ENCODE results near the gene TBC1D7.

The TBC1D7 gene

GRCh38 chr6:13263669-13264068 is 64.7 kb downstream of the TBC1D7 start:
- no peak for DNase-seq

- no peak for DNase-seq
Observed at GRCh38 chr6:13262302-13263230, 65.8 kb downstream of the TBC1D7 start.

GRCh38 chr6:13261464-13261994 is 66.8 kb downstream of the TBC1D7 start:
- no peak for DNase-seq

GRCh38 chr6:13260831-13261230 is 67.5 kb downstream of the TBC1D7 start:
- no peak for DNase-seq

GRCh38 chr6:13260101-13260598 is 68.2 kb downstream of the TBC1D7 start:
- no peak for DNase-seq

- no peak for DNase-seq
Observed at GRCh38 chr6:13259393-13259792, 68.9 kb downstream of the TBC1D7 start.

- DNase-seq = no peak
Observed at GRCh38 chr6:13256266-13257001, 71.9 kb downstream of the TBC1D7 start.

Data from NCI-H2171 (cell line).